ENCODE data around the gene CEP72.
"Not testable (repeated sequence)": the region's sequence is repeated elsewhere in the genome, so short reads cannot be mapped to it uniquely, and the experiment has no call there.

The CEP72 gene

DNA sequence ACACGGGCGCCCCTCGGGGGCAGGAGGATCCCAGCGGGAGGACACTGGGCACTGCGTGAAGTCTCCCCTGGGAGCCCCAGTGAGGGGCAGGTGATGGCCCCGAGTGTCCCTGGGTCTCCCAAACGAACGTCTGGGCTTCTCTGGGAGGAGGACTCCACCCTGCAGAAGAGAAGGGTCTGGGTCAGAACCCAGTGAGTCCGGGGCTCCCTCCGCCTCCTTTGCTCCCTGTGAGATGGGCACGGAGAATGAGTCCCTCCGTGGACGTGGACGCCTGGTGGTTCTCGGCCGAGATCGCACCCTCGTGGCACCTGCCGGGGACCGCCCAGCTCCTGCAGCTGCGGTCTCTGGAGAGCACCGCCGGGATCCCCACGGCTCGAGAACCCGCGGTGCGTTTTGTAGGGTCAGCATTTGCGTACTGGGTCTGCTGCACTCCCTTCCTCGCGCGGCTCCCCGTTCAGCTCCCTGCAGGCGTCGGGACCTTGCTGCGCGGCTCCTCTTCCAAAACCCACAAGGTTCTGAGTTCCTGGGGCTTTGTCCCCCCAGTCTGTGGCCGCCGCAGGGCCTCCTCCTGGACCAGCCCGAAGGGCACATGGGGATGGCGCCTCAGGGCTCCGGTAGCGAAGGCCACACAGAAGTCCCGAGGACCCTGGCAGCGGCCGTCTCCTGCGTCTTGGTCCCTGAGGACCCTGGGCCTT lies 10.2 kb upstream of the CEP72 start:
- no peak for DNase-seq

DNA sequence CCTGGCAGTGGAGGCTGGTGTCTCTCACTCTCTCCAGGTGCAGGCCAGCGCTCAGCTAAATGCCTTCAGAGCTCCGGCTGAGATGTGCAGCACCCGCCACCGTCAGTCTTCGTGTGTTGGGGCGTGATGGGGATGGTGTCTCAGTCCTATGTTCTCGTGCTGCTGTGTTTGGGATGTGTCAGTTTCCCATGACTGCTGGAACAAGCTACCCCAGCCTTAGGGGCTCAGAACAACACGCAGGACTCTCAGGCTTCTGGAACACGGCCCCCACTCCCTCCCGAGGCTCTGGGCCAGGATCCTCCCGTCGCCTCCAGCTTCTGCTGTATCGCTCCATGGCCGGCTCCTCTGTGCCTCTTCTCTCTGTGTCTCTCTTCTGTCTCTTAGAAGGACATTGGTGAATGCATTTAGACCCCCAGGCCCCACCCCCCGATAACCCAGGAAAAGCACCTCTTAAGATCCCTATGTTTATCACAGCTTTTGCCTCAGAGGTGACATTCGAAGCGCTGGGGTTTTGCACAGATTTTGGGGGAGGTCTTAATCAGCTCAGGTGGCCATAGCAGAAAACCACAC lies 9.6 kb upstream of the CEP72 start:
- no peak for DNase-seq

DNA sequence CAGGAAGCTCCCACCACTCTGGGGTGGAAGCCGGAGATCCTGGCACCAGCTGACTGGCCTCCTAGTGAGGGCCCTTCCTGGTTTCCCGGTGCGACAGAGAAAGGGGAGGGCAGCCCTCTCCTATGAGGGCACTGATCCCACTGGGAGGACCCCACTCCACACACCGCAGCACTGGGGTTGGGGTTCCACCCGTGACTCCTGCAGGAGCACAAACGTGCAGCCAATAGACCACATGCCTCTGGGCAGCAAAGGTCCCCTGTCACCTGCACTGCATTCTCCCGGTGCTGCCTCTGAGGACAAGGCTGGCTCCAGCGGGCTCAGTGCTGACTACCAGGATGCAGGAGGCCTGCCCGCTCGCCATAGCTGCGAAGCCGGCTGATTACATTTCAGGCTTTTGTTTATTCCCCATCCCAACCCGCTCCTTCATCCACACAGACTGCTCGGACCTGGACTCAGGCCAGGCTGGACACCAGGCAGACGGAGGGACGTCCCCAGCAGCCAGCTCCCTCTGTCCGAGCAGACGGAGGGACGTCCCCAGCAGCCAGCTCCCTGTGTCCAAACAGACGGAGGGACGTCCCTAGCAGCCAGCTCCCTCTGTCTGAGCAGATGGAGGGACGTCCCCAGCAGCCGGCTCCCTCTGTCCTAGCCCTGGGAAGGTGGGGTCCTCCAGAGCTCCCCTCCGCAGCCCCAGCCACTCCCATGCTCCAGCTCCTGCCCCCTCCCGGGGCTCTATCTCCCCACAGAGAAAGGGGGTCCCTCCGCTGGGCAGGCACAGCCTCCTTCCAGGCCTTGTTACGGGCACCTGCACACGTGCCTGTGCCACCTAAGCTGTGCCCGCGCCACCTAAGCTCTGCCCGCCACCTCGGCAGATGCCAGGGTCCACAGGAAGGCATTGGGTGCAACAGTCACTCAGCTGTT lies 8.8 kb upstream of the CEP72 start:
- DNase-seq = no peak

DNA sequence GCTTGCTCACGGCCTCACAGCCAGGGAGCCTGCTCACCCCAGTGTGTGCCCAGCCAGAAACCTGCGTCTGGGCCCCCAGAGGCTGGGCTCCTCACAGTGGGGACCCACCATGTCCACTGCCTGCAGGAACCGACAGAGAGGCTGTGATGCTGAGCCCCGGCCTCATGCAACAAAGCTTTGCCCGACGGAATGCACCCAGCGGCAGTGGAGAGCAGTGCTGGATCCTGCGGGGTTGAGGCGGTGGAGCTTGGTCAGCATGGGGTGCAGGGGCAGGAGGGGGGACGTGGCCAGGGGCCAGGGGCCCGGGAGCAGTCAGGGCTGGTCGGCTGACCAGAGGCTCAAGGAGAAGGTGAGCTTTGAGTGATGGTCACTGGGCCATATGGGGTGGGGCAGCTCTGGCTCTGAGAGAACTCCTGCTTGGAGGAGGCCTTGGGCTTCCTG lies 7.7 kb upstream of the CEP72 start:
- DNase-seq = no peak

DNA sequence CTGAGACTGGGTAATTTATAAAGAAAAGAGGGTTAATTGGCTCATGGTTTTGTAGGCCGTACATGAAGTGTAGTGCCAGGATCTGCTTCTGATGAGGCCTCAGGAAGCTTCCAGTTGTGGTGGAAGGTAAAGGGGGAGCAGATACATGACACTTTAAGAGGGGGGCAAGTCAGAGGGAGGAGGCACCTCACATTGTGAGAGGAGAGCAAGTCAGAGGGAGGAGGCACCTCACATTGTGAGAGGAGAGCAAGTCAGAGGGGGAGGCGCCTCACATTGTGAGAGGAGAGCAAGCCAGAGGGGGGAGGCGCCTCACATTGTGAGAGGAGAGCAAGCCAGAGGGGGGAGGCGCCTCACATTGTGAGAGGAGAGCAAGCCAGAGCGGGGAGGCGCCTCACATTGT lies 7.0 kb upstream of the CEP72 start:
- DNase-seq = not testable (repeated sequence)

DNA sequence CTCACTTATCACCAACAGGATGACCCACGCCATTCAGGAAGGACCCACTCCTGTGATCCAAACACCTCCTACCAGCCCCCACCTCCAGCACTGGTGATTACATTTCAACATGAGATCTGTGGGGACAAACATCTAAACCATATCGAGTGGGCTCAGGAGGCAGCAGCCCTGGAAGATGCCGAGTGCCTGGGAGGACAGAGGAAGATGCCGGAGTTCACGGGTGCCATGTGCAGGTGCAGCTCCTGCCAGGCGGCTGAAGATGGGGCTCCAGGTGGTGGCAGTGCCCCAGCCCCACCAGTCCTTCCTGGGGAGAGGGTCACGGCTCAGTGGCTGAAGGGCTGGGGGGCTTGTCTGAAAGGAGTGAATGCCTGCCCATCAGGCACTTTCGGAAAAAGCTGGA lies 6.1 kb upstream of the CEP72 start:
- DNase-seq = no peak

DNA sequence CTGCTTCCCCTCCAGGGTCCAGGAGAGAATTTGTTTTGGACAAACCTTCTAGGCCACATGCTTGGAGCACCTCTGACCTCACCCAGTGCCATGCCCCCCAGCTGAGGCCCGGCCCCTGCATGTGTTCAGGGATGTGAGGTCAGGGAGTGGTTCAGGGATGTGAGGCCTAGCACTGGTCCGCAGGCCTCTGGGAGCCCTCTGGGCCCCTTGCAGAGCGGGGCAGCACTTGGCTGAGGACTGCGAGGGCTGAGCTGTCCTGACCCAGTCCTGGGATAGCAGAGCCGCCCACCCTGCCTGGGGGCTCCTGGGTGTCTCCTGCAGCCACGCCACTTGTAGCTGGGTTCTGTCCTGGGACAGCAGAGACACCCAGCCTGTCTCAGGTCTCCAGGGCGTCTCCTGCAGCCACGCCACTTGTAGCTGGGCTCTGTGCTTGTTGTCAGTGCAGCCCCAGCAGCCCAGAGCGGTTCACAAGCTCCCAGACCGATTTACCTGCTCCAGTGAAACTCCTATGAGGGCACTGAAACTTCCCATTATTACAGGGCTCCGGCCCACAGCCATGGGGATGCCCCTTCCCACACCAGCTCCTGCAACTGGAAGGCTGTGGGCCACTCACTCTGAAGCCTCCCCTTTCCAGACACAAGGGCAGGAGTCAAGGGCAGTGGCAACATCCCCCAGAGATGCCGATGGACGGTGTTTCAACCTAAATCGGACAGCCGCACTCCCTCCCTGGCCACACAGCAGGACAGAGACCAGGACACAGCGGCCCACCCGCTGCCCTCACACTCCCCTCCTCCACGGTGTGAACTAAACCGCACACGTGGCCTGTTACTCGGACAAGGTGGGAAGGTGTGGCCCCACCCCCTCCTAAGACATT lies 5.4 kb upstream of the CEP72 start:
- DNase-seq = no peak

DNA sequence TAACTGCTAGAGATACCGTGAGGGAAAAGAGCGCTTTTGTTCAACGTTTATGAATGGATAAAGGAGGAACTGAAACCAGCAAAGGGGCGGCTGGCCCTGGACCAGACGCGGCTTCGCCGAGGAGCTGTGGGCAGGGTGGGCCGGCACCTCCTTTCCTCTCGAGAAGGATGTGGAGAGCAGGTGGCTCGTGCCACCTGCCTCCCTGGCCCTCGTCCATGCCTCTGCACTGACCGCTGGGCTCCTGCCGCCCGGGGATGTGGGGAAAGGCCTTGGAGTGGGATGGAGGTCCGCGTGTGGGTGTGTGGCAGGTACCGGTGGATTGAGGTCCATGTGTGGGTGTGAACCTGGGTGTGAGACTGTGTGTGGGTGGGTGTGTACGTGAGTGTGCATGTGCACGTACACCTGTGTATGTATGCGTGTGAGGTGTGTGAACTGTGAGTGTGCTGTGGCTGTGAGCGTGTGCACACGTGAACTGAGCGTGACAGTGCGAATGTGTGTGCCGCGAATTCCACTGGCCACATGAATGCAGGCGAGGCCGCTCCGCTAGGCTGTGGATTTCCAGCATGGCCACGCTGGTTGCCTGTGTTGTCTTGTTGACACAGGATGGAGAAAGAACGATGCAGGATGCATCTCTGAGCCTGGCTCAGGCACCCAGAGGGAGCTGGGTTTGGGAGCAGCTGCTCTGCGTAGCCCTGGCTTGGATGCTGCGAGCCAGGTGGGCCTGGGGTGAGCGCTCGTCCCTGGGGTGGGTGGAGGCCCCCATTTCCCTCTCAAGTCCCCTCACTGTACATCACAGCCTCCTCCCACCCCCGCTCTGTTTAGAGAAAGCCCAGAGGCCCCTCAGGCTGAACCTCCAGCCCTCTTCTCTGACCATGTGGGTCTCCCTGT lies 4.4 kb upstream of the CEP72 start:
- no peak for DNase-seq

DNA sequence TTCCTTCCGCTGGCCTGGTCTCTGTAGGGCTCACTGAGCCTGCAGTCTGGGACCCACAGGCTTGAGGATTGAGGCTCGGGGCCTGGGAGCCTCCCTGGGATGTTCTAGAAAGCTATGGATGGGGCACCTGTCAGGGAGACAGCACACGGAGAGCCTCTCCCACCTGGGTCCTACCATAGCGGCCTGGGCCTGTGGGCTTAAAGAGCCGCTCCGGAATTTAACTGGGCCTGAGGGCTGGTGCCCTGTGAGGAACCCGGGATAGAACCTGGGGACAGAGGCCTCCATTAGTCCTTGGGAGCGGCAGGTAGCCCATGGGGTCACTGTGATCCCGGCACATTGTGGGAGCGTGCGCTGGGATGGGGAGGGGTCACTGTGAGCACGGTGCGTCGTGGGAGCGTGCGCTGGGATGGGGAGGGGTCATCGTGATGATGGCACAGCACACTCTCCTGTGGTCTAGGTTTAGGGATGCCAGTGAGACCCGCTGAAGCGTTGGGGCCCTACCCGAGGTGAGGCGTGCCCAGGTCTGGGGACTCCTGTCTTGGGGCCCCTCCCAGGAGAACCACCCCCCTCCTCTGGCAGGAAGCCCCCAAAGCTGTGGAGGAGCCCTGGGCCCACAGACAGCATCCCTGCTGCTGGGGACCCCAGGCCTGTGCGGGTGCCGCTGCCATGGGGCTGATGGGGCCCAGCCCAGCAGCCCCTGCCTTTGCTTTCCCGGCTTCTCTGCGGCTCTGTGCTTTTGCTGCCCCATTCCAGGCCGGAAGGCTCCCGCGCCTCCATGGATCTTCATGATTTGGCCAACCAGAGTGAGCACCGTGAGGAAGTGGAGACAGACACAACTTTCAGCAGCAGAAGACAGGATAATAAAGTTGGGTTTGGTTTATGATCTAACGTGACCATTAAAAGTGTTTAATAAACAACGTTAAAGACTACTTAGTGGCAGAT lies 3.4 kb upstream of the CEP72 start:
- DNase-seq = no peak

DNA sequence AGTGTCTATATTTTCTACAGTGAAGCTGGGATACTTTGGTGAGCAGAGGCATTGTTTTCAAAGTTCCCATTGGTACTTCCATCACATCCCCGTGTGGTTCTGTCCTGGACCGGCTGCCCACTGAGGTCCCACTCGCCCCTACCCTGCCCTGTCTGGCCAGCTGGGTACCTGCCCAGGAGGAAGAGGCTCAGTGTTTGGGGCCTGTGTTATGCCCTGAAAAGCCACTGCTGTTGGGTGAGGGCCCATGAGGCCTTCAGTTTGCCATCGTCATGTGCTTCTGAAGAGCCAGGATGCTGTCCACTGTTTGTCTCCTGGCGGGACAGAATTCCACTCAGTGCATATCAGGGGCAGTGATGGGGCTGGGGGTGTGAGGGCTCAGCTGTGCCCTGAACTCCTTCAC lies 2.6 kb upstream of the CEP72 start:
- DNase-seq = no peak

DNA sequence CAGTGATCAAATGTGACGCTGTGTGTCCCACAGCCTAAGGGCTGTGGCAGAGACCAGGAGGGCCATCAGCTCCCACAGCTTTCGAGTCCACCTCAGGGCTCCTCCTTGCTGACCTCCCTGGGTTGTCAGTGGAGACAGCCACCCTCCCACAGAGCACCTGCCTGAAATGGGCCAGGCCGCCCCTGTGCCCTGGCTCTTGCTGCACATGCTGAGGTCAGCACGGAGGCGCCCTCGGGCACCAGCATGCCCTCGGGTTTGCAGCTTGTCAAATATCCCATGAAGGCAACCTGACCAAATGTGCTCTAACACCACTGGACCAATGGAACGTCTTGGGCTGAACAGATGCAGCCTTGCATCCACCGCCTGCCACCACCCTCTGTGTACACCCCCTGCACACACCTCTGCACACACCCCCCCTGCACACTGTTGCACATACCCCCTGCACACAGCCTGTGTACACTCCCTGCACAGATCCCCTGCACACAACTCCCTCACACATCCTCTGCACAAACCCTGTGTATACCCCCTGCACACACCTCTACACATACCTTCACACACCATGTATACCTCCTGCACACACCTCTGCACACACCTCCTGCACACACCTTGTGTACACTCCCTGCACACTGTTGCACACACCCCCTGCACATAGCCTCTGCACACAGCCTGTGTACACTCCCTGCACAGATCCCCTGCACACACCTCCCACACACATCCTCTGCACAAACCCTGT lies 2.0 kb upstream of the CEP72 start:
- no peak for DNase-seq

DNA sequence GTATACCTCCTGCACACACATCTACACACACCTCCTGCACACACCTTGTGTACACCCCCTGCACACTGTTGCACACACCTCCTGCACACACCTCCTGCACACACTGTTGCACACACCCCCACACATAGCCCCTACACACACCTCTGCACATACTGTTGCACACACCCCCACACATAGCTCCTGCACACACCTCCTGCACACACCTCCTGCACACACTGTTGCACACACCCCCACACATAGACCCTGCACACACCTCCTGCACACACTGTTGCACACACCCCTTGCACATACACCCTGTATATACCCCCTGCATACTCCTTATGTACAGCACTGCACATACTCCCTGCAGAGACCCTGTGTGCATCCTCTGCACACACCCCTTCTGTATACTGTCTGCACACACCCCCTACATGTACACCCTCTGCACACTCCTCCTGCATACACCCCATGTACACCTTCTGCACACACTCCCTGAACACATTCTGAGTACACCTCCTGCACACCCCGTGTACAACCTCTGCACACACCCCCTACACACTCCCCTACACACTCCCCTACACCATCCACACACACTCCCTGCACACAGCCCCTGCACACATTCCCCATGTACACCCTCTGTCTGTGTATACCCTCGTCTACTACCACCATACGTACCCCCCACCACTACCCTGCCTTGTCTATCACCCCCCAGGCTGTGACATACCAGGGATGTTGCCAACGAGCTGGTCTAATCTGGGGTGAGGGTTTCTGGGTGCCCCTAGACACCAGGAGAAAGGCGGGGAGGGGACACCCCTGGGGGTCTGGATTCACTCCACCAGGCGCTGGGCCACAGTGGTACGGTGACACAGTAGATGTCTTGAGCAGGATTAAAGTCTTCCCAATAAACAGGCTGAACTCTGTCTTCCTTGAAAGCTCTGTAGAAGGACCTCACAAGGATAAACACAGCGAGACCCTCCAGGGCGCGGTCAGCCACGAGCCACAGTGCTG lies 1.1 kb upstream of the CEP72 start:
- no peak for DNase-seq

DNA sequence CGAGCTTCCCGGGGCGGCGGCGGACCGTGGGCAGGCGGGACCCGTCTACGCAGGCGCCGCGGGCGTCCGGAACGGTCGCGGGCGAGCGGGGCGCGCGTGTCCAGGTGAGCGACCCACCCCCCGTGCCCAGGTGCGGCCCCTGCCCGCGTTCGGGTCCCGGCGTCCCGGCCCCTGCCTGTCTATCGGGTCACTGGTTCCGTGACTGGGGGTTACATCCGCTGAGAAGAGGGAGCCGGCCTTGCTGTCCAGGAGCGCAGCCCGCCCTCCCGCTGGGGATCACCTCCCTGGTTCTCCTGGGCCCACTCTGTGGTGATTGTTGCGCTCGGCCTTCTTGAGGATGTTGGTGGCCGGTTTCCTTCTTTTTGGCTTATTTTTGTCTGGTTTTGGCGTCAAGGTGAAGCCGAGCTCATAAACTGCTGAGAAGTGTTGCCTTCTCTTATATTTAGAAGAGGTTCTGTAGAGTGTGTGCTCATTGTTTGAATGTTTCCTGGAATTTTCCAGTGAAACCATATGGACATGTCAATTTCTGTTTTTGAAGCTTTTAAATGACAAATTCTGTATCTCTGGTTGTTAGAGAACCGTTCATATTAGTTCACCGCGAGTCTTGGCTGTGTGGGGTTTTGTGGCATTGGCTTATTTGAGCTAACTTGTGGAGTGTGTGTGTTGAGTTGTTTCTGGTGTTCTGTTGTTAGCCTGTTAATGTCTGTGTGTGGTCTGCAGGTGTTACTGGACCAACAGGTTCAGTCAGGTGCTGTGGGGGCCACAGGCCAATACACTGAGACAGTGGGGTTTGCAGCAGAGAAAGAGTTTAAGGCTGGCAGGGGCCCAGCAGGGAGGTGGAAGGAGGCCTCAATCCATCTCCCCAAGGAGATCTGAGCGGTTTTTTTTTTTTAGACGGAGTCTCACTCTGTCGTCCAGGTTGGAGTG lies 621 bp downstream of the CEP72 start:
- DNase-seq = no peak

DNA sequence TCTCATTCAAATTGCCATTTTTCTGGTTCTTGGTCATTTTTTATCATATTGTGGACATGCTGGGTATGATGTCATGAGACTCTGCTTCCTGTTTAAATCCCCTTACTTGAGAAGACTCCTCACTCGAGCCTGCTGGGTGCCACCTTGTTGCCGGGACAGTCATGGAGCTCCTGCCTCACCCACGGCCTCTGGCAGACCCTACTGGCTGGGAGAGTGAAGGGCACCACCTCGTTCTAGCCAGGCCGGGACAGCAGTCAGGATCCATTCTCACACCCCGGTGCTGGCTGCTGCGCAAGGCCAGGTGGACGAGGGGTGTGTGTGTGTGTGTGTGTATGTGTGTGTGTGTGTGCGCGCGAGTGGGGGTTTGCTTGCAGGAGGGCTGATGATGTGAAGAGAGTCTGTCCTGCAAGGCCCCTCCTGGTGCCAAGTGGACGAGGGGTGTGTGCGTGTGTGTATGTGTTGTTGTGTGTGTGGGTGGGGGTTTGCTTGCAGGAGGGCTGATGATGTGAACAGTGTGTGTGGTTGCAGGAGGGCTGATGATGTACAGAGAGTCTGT lies 4.4 kb downstream of the CEP72 start:
- no peak for DNase-seq

DNA sequence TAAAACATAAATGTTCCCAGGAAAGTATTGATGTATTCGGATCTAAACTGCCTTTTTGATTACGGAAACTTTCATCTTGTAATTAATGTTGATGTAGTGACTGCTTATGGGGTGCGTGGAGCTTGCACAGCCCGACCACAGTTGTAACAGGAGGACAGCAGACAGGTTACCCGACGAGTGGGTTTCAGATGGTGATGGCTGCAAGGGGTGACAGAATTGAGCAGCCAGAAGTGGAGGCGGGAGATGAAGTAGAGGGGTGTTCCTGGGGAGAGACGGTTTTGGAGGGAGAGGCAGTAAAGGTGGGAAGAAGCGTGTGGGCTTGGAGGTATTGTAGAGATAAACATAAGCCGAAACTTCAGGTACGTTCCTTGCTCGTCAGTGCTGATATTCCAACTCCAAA lies 5.8 kb downstream of the CEP72 start:
- DNase-seq = no peak

DNA sequence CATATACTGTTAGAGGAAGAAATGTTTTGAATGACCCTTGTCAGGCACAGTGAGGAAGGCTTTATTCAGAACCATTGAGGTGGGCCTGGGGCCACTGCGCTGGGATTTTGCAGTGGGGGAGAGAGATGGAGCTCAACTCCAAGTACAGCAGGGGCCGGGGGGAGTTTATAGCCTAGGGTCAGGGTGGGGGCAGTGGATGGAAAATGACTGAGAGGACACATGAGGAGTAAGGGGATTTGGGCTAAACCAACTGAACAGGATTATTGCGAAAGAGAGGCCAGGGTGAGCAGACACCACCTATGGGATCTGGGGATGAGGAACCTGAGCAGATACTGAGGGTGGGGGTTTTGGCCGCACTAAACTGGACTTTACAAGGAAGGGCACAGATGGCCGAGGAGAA lies 6.3 kb downstream of the CEP72 start:
- no peak for DNase-seq

DNA sequence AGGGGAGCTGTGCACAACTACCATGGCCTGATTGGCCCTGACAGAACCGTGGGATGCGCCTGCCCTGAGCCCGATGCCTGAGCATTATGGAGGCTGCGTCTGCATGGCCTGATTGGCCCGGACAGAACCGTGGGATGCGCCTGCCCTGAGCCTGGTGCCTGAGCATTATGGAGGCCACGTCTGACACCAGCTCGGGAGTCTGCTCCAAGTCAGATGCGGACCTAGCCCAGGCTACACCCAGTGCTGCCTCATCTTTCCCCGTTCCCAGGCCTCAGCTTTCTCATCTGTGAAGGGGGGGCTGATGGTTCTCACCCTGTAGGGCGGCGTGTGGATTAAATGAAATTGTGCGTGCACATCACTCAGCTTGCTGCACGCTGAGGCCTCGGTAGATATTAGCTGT lies 7.3 kb downstream of the CEP72 start:
- no peak for DNase-seq

All from GF-D8 (cell line).